K562 (cell line): ENCODE data around the gene WDR45. TPM values are rescaled to one million over a fixed set of nuclear protein-coding genes. Genes with fewer than 3 reads are reported as not detected.

Experiments used
- CGGBP1 ChIP-seq: fragments of 250-450 bp; sonication (Bioruptor Pico); IDR thresholded peaks from 2 replicates; pipeline ENCODE4 v1.9.0; 2021; ENCODE audit warnings: mild to moderate bottlenecking
- CHAMP1 ChIP-seq: fragments of 450-650 bp; IDR thresholded peaks from 2 replicates; pipeline ENCODE4 v1.6.1; 2016; ENCODE audit warnings: mild to moderate bottlenecking
- GTF2A2 ChIP-seq: IDR thresholded peaks from 2 replicates; pipeline ENCODE4 v1.6.1; 2016; ENCODE audit warnings: mild to moderate bottlenecking, missing genetic modification characterization, missing compliant biosample characterization
- RUNX1 ChIP-seq: sonication (generic); IDR thresholded peaks from 2 replicates; pipeline ENCODE4 v1.6.1; 2016; ENCODE audit warnings: antibody characterized with exemption, low read depth
- SETDB1 ChIP-seq: IDR thresholded peaks from one replicate; pipeline ENCODE4 v1.6.1; 2012; ENCODE audit warnings: low read length, control low read depth, inconsistent platforms
- SMARCE1 ChIP-seq: fragments of 450-650 bp; IDR thresholded peaks from 2 replicates; pipeline ENCODE4 v1.7.1; 2016; ENCODE audit warnings: mild to moderate bottlenecking
- ZNF75A ChIP-seq: fragments of 450-650 bp; formaldehyde crosslinking; IDR thresholded peaks from 2 replicates; pipeline ENCODE4 v1.4.0; 2020; ENCODE audit warnings: mild to moderate bottlenecking
- polyA plus RNA-seq, 8 experiments: library from polyadenylated mRNA; depleted of rRNA in 4 of 8; stranded (reverse) in 5 of 8; unstranded in 3 of 8; fragments of >200 nt; fragmentation: Nextera tagmentation in 2 of 8; fragmentation: Illumina TruSeq in 1 of 8; extraction: Ambion mirVana in 2 of 8; extraction: Trizol in 1 of 8; gene quantifications; 2 replicates each; pipeline versions ENCODE4 v1.2.1 to v1.2.3, GENCODE V29; 2011 to 2014; ENCODE audit warnings: inconsistent platforms in 1 of 8, missing spikeins in 1 of 8
- total RNA-seq, 7 experiments: library from RNA; depleted of rRNA in 6 of 7; stranded (reverse); fragments of >200 nt in 6 of 7; fragmentation: Illumina TruSeq in 2 of 7; extraction: Trizol in 2 of 7; gene quantifications; 2 replicates each; pipeline versions ENCODE4 v1.2.1 to v1.2.3, GENCODE V29; 2011 to 2021; ENCODE audit warnings: low replicate concordance in 1 of 7
- TF ChIP-seq, protein P1 (sequence below): fragments of 450-650 bp; IDR thresholded peaks from 2 replicates; pipeline ENCODE4 v1.6.1; 2016; ENCODE audit warnings: low read depth
- TF ChIP-seq, protein P2 (sequence below): fragments of 200-800 bp; sonication (Bioruptor generic); IDR thresholded peaks from 2 replicates; pipeline ENCODE4 v1.6.1; 2017; ENCODE audit warnings: missing genetic modification characterization, missing compliant biosample characterization
- TF ChIP-seq, protein P3 (sequence below): fragments of 200-400 bp; formaldehyde crosslinking; IDR thresholded peaks from 2 replicates; pipeline ENCODE4 v1.6.1; 2017; ENCODE audit warnings: mild to moderate bottlenecking, low read depth, low read length, moderate library complexity

Gene WDR45
- total and polyA plus RNA-seq, 9 of the 15 experiments (the other 6 are each of a cell fraction or from before 2014, with no cell fraction given), result 19.4 to 136 (median 59.7) TPM

- TF ChIP-seq, protein P1, sequence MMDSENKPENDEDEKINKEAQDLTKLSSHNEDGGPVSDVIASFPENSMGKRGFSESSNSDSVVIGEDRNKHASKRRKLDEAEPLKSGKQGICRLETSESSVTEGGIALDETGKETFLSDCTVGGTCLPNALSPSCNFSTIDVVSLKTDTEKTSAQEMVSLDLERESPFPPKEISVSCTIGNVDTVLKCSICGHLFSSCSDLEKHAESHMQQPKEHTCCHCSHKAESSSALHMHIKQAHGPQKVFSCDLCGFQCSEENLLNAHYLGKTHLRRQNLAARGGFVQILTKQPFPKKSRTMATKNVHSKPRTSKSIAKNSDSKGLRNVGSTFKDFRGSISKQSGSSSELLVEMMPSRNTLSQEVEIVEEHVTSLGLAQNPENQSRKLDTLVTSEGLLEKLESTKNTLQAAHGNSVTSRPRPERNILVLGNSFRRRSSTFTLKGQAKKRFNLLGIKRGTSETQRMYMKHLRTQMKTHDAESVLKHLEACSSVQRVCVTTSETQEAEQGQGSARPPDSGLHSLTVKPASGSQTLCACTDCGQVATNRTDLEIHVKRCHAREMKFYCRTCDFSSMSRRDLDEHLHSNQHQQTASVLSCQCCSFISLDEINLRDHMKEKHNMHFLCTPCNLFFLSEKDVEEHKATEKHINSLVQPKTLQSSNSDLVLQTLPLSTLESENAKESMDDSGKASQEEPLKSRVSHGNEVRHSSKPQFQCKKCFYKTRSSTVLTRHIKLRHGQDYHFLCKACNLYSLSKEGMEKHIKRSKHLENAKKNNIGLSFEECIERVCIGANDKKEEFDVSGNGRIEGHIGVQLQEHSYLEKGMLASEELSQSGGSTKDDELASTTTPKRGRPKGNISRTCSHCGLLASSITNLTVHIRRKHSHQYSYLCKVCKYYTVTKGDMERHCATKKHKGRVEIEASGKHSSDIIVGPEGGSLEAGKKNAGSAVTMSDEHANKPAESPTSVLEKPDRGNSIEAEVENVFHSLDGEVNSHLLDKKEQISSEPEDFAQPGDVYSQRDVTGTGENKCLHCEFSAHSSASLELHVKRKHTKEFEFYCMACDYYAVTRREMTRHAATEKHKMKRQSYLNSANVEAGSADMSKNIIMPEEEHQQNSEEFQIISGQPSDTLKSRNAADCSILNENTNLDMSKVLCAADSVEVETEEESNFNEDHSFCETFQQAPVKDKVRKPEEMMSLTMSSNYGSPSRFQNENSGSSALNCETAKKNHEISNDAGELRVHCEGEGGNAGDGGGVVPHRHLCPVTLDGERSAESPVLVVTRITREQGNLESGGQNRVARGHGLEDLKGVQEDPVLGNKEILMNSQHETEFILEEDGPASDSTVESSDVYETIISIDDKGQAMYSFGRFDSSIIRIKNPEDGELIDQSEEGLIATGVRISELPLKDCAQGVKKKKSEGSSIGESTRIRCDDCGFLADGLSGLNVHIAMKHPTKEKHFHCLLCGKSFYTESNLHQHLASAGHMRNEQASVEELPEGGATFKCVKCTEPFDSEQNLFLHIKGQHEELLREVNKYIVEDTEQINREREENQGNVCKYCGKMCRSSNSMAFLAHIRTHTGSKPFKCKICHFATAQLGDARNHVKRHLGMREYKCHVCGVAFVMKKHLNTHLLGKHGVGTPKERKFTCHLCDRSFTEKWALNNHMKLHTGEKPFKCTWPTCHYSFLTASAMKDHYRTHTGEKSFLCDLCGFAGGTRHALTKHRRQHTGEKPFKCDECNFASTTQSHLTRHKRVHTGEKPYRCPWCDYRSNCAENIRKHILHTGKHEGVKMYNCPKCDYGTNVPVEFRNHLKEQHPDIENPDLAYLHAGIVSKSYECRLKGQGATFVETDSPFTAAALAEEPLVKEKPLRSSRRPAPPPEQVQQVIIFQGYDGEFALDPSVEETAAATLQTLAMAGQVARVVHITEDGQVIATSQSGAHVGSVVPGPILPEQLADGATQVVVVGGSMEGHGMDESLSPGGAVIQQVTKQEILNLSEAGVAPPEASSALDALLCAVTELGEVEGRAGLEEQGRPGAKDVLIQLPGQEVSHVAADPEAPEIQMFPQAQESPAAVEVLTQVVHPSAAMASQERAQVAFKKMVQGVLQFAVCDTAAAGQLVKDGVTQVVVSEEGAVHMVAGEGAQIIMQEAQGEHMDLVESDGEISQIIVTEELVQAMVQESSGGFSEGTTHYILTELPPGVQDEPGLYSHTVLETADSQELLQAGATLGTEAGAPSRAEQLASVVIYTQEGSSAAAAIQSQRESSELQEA, result no peak
- TF ChIP-seq, protein P2, sequence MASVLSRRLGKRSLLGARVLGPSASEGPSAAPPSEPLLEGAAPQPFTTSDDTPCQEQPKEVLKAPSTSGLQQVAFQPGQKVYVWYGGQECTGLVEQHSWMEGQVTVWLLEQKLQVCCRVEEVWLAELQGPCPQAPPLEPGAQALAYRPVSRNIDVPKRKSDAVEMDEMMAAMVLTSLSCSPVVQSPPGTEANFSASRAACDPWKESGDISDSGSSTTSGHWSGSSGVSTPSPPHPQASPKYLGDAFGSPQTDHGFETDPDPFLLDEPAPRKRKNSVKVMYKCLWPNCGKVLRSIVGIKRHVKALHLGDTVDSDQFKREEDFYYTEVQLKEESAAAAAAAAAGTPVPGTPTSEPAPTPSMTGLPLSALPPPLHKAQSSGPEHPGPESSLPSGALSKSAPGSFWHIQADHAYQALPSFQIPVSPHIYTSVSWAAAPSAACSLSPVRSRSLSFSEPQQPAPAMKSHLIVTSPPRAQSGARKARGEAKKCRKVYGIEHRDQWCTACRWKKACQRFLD (CRISPR knock-in tag), result no peak
- TF ChIP-seq RUNX1, result no peak
- TF ChIP-seq, protein P3, sequence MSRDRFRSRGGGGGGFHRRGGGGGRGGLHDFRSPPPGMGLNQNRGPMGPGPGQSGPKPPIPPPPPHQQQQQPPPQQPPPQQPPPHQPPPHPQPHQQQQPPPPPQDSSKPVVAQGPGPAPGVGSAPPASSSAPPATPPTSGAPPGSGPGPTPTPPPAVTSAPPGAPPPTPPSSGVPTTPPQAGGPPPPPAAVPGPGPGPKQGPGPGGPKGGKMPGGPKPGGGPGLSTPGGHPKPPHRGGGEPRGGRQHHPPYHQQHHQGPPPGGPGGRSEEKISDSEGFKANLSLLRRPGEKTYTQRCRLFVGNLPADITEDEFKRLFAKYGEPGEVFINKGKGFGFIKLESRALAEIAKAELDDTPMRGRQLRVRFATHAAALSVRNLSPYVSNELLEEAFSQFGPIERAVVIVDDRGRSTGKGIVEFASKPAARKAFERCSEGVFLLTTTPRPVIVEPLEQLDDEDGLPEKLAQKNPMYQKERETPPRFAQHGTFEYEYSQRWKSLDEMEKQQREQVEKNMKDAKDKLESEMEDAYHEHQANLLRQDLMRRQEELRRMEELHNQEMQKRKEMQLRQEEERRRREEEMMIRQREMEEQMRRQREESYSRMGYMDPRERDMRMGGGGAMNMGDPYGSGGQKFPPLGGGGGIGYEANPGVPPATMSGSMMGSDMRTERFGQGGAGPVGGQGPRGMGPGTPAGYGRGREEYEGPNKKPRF, result no peak
- TF ChIP-seq CGGBP1 (CRISPR knock-in tag), result no peak
- no peak for TF ChIP-seq CHAMP1
- no peak for TF ChIP-seq GTF2A2 (tag)
- no peak for TF ChIP-seq ZNF75A (CRISPR knock-in tag)
- TF ChIP-seq SMARCE1, result peak; percentile 70
- no peak for TF ChIP-seq SETDB1
Observed at GRCh38 chrX:49039598-49040375, 39.9 kb downstream of the WDR45 start (continued).
